ENCODE results near the gene IGSF11. TPM values are rescaled to one million over a fixed set of nuclear protein-coding genes. Genes with fewer than 3 reads are reported as not detected.

IGSF11 gene
- total and polyA plus RNA-seq, 2 of the 4 experiments (the other 2 are of a cell fraction) = 0.18 TPM; not detected in 1

GRCh38 chr3:118942671-118943070 is 92.0 kb downstream of the IGSF11 start:
- no peak overlapping the region for H3K23ac ChIP-seq (ENCODE audit: low read depth, low read length)
- H3K36me3 ChIP-seq (ENCODE audit: control insufficient read depth, insufficient read depth, low read length) = no peaks in the 10 kb centered on the region
- no peak overlapping the region for H3K9ac ChIP-seq (ENCODE audit: low read depth, low read length)
- no peak overlapping the region for H4K5ac ChIP-seq (ENCODE audit: low read depth, low read length)
- H3K4me3 ChIP-seq (ENCODE audit: insufficient read depth, low read depth, low read length) = no peak overlapping the region
- CTCF ChIA-PET = no interaction called here
- H3K4me2 ChIP-seq (ENCODE audit: low read depth, low read length) = no peak overlapping the region
- H3K27ac ChIP-seq (ENCODE audit: insufficient read depth, low read length) = no peak overlapping the region
- no peak overlapping the region for H3K18ac ChIP-seq (ENCODE audit: low read depth, low read length)
- no peaks in the 10 kb centered on the region for H3K4me1 ChIP-seq (ENCODE audit: control insufficient read depth, insufficient read depth, low read length)
- H3K14ac ChIP-seq (replicated peaks; ENCODE audit: low read depth, low read length) = no peak overlapping the region
- no TSS peak for BruUV-seq (replicated peaks)
- H3K27me3 ChIP-seq (ENCODE audit: control insufficient read depth, insufficient read depth, low read length) = no peaks in the 10 kb centered on the region
- in situ Hi-C loops (cut with MboI; ENCODE audit: low sequenced_read_pairs) (no loop called here), intact Hi-C loops (cut with micrococcal nuclease) (no loop called here), dilution Hi-C loops (cut with HindIII; ENCODE audit: low sequenced_read_pairs, unreplicated experiment) (no loop called here)
- no peak overlapping the region for H2AK9ac ChIP-seq (replicated peaks; ENCODE audit: low read depth, low read length, poor library complexity)
- no peaks in the 10 kb centered on the region for H3K79me1 ChIP-seq (ENCODE audit: low read depth in 1 of 2, low read length in 2 of 2)
- H4K20me1 ChIP-seq (ENCODE audit: insufficient read depth, low read length) = no peaks in the 10 kb centered on the region
- H2AFZ ChIP-seq (replicated peaks; ENCODE audit: low read length, poor library complexity) = no peak overlapping the region
- no peak for DNase-seq
- H4K91ac ChIP-seq (ENCODE audit: insufficient read depth, low read depth, low read length) = no peak overlapping the region
- POLR2A ChIA-PET (ENCODE audit: unreplicated experiment) = no interaction called here
- H2BK120ac ChIP-seq (ENCODE audit: low read depth, low read length) = no peak overlapping the region
- H4K8ac ChIP-seq (ENCODE audit: low read depth in 2 of 2, low read length in 2 of 2) = no peak overlapping the region
- no peaks in the 10 kb centered on the region for H3K9me3 ChIP-seq (ENCODE audit: control insufficient read depth, insufficient read depth, low read length)
- TF ChIP-seq SMC3 (IDR thresholded peaks at IDR 0.05; ENCODE audit: low read depth, low read length) (no peak), CEBPB (IDR thresholded peaks at IDR 0.05; ENCODE audit: low read depth, low read length) (no peak)
- no CpG with 5 or more reads among the region's 1 CpG for WGBS, 2 experiments (ENCODE audit: extremely low coverage in 2 of 2, insufficient read length in 1 of 2)
- H2BK20ac ChIP-seq (ENCODE audit: low read depth, low read length) = no peak overlapping the region
- H2BK15ac ChIP-seq (ENCODE audit: low read depth, low read length) = no peak overlapping the region
- no peak overlapping the region for H2AK5ac ChIP-seq (ENCODE audit: low read depth, low read length)
- no peak overlapping the region for H2BK5ac ChIP-seq (ENCODE audit: low read depth, low read length, poor library complexity, severe bottlenecking)
- ATAC-seq (ENCODE audit: low read depth) = no peak
- H3K4ac ChIP-seq (ENCODE audit: low read depth, low read length) = no peak overlapping the region
- no peak overlapping the region for H3K56ac ChIP-seq (ENCODE audit: extremely low read depth, insufficient read depth, low read length)
- H3K9me1 ChIP-seq (ENCODE audit: insufficient read depth, low read length) = no peaks in the 10 kb centered on the region
